AG09319 (cell line): ENCODE measurements around the gene CCDC191.

Experiments used
- DNase-seq: peaks from one replicate; pipeline ENCODE4 v3.0.0-alpha.2; 2010; ENCODE audit warnings: low read depth; ENCODE audit errors: extremely low read depth
- CTCF ChIP-seq: IDR thresholded peaks from 2 replicates; pipeline ENCODE4 v1.5.1; 2011; ENCODE audit warnings: low read depth, mild to moderate bottlenecking, inconsistent platforms, low read length, moderate library complexity

CCDC191 gene

GRCh38 chr3:114034211-114034610, 22.1 kb downstream of the CCDC191 start:
- DNase-seq: no peak
- TF ChIP-seq CTCF: no peak

GRCh38 chr3:114033721-114034120, 22.6 kb downstream of the CCDC191 start:
- no peak for DNase-seq
- TF ChIP-seq CTCF: no peak

GRCh38 chr3:114026331-114026730, 30.0 kb downstream of the CCDC191 start:
- TF ChIP-seq CTCF: no peak
- no peak for DNase-seq

GRCh38 chr3:114025451-114025850, 30.9 kb downstream of the CCDC191 start:
- TF ChIP-seq CTCF: no peak
- DNase-seq: no peak

- TF ChIP-seq CTCF: no peak
- no peak for DNase-seq
Measured at GRCh38 chr3:114022145-114022802, 34.1 kb downstream of the CCDC191 start.

- no peak for DNase-seq
- TF ChIP-seq CTCF: no peak
Measured at GRCh38 chr3:114020907-114021306, 35.4 kb downstream of the CCDC191 start.

- DNase-seq: no peak
- TF ChIP-seq CTCF: no peak
Measured at GRCh38 chr3:114019486-114019885, 36.8 kb downstream of the CCDC191 start.
